GM12891 (cell line): ENCODE data around the gene SUMO4.
"Not testable (repeated sequence)": the region's sequence is repeated elsewhere in the genome, so short reads cannot be mapped to it uniquely, and the experiment has no call there.

Source experiments
- DNase-seq: peaks from one replicate; pipeline ENCODE4 v3.0.0; 2011; ENCODE audit warnings: low spot score; ENCODE audit not compliant: insufficient read length
- FAIRE-seq: peaks from 2 replicates; lab custom pipeline; 2011; peaks lifted over from hg19 to GRCh38; lab: Jason Lieb, UNC
- PAX5 ChIP-seq: IDR thresholded peaks from 2 replicates; pipeline ENCODE4 v1.6.1; 2011; ENCODE audit warnings: low read length, moderate library complexity, mild to moderate bottlenecking; ENCODE audit not compliant: insufficient read depth, severe bottlenecking
- POLR2A ChIP-seq: IDR thresholded peaks from 2 replicates; pipeline ENCODE4 v1.6.1; 2011; ENCODE audit warnings: low read depth, low read length, control low read depth
- POLR2AphosphoS5 ChIP-seq: IDR thresholded peaks from 2 replicates; pipeline ENCODE4 v1.6.1; 2011; ENCODE audit warnings: low read depth, low read length, control low read depth
- POU2F2 ChIP-seq: IDR thresholded peaks from 2 replicates; pipeline ENCODE4 v1.6.1; 2011; ENCODE audit warnings: low read depth, mild to moderate bottlenecking, control low read depth, low read length, moderate library complexity
- SPI1 ChIP-seq: IDR thresholded peaks from 2 replicates; pipeline ENCODE4 v1.6.1; 2011; ENCODE audit warnings: low read depth, low read length, control low read depth
- TAF1 ChIP-seq: IDR thresholded peaks from 2 replicates; pipeline ENCODE4 v1.6.1; 2011; ENCODE audit warnings: low read depth, low read length, control low read depth

Gene SUMO4

DNA sequence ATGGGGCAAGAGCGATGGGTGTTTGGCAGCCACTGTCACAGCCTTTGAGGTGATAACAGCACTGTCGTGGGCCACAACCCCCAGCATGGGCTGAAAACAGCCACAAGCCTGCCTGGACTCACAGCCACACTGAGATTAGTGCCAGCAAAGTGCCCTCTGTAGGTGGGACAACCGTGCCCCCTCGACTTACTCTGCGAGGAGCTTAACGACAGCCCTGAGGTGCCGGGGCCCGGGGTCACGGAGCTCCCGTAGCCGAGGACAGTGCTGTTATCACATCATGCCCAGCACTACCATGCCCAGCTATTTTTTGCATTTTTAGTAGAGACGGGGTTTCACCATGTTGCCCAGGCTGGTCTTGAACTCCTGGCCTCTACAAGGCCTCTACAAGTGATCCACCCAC is 36.6 kb downstream of the SUMO4 start:
- TF ChIP-seq SPI1 (no peak), PAX5 (no peak), POLR2AphosphoS5 (no peak), POLR2A (no peak), POU2F2 (no peak), TAF1 (no peak)
- no peak for DNase-seq
- FAIRE-seq: no peak

- DNase-seq: no peak
- FAIRE-seq: peak; percentile 23
- TF ChIP-seq POU2F2: no peak
- TF ChIP-seq SPI1: no peak
- TF ChIP-seq POLR2A: no peak
- no peak for TF ChIP-seq TAF1
- no peak for TF ChIP-seq POLR2AphosphoS5
- no peak for TF ChIP-seq PAX5
These were observed 37.1 kb downstream of the SUMO4 start for GRCh38 chr6:149437212-149437611.

GRCh38 chr6:149438855-149439254 is 38.8 kb downstream of the SUMO4 start:
- DNase-seq: no peak
- no peak for FAIRE-seq
- no peak for TF ChIP-seq POLR2AphosphoS5
- TF ChIP-seq SPI1: peak; percentile 95
- TF ChIP-seq POLR2A: no peak

- FAIRE-seq (no peak), DNase-seq (no peak)
- TF ChIP-seq SPI1 (no peak), PAX5 (no peak), POU2F2 (no peak), POLR2AphosphoS5 (no peak), TAF1 (no peak), POLR2A (no peak)
These were observed 39.6 kb downstream of the SUMO4 start for GRCh38 chr6:149439626-149440025.

GRCh38 chr6:149440735-149441671 is 40.9 kb downstream of the SUMO4 start:
- FAIRE-seq: no peak
- TF ChIP-seq POU2F2: no peak
- no peak for TF ChIP-seq PAX5
- no peak for TF ChIP-seq POLR2A
- TF ChIP-seq SPI1: no peak
- no peak for TF ChIP-seq TAF1
- no peak for TF ChIP-seq POLR2AphosphoS5
- DNase-seq: no peak

GRCh38 chr6:149441740-149442139 is 41.7 kb downstream of the SUMO4 start:
- FAIRE-seq: no peak
- no peak for DNase-seq
- TF ChIP-seq POU2F2 (no peak), PAX5 (no peak), TAF1 (no peak), POLR2AphosphoS5 (no peak), SPI1 (no peak), POLR2A (no peak)

- TF ChIP-seq POLR2AphosphoS5 (no peak), POLR2A (no peak), TAF1 (no peak), PAX5 (no peak), POU2F2 (no peak), SPI1 (no peak)
- no peak for FAIRE-seq
- DNase-seq: no peak
These were observed 43.5 kb downstream of the SUMO4 start for GRCh38 chr6:149443411-149444181.

DNA sequence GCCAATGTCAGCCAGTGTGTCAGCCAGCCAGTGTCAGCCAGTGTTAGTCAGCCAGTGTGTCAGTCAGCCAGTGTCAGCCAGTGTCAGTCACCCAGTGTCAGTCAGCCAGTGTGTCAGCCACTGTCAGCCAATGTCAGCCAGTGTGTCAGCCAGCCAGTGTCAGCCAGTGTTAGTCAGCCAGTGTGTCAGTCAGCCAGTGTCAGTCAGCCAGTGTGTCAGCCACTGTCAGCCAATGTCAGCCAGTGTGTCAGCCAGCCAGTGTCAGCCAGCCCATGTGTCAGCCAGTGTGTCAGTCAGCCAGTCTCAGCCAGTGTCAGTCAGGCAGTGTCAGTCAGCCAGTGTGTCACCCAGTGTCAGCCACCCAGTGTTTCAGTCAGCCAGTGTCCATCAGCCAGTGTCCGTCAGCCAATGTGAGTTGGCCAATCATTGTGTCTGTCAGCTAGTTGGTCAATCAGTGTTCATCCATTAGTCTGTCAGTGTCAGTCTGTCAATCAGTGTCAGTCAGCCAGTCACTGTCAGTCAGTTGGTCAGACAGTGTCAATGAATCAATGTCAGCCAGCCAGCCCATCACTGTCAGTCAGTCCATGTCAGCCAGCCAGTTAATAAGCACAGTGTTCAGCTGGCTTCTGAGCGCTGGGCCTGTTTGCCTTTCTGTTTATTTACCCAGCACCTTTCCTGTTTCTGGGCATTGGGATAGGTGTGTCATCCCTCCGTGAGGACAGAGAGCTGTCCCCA is 44.5 kb downstream of the SUMO4 start:
- FAIRE-seq: peak; percentile 48
- not testable (repeated sequence) for DNase-seq

GRCh38 chr6:149445095-149445466 is 45.0 kb downstream of the SUMO4 start:
- FAIRE-seq (no peak), DNase-seq (no peak)
- TF ChIP-seq POU2F2 (no peak), TAF1 (no peak), POLR2AphosphoS5 (no peak), POLR2A (no peak), SPI1 (no peak), PAX5 (no peak)
